Uterus (tissue), 4 donors: ENCODE results near the gene KLF13. TPM values are rescaled to one million over a fixed set of nuclear protein-coding genes. Genes with fewer than 3 reads are reported as not detected.

ENCODE experiments used
- DNase-seq, 2 donors: peaks; one replicate each; pipeline ENCODE4 v3.0.0-alpha.2; 2019 to 2020
- H3K27ac ChIP-seq, 2 donors: fragments of 200-600 bp; sonication (generic); 1 replicate in 1 of 2; 2 replicates in 1 of 2; pipeline ENCODE4 v1.5.1; 2016 to 2018
- H3K27me3 ChIP-seq, 2 donors: fragments of 200-600 bp; sonication (generic); one replicate each; pipeline ENCODE4 v1.5.1; 2018 to 2019; ENCODE audit warnings: control low read depth in 1 of 2
- H3K36me3 ChIP-seq, 2 donors: fragments of 200-600 bp; sonication (generic); one replicate each; pipeline ENCODE4 v1.5.1; 2019; ENCODE audit warnings: control low read depth in 1 of 2
- H3K4me1 ChIP-seq, 2 donors: fragments of 200-600 bp; sonication (generic); one replicate each; pipeline ENCODE4 v1.5.1; 2018 to 2019; ENCODE audit warnings: control low read depth in 1 of 2
- H3K4me3 ChIP-seq, 2 donors: fragments of 200-600 bp; sonication (generic); 1 replicate in 1 of 2; 2 replicates in 1 of 2; pipeline ENCODE4 v1.5.1; 2018 to 2019; ENCODE audit warnings: mild to moderate bottlenecking in 1 of 2
- H3K9me3 ChIP-seq, 2 donors: fragments of 200-600 bp; sonication (generic); one replicate each; pipeline ENCODE4 v1.5.1; 2019; ENCODE audit warnings: control low read depth in 1 of 2
- POLR2A ChIP-seq, 2 donors: fragments of 450-650 bp; IDR thresholded peaks; one replicate each; pipeline ENCODE4 v1.6.1; 2016; ENCODE audit warnings: antibody characterized with exemption in 2 of 2, mild to moderate bottlenecking in 1 of 2, moderate library complexity in 1 of 2
- intact Hi-C: fragments of 100-400 bp; cut with DNase I; formaldehyde crosslinking; loops from one replicate; pipeline ENCODE4 v1.15.1; 2023; ENCODE audit warnings: low total_unique reads
- total RNA-seq, 4 donors: library from RNA; depleted of rRNA in 3 of 4; stranded (reverse); fragments of >200 nt in 3 of 4; gene quantifications; one replicate each; pipeline versions ENCODE4 v1.1.0 to v1.2.4, GENCODE V29; 2014 to 2023
- TF ChIP-seq, protein P1 (sequence below), 4 experiments: fragments of 200-600 bp in 2 of 4; fragments of 450-650 bp in 2 of 4; sonication (generic) in 2 of 4; IDR thresholded peaks; one replicate each; pipeline ENCODE4 v1.5.1; 2016 to 2019; ENCODE audit warnings: antibody characterized with exemption in 4 of 4, mild to moderate bottlenecking in 2 of 4, moderate library complexity in 1 of 4
- donor health status: DM: yes; HTN: yes; CAD: no.

Gene KLF13
- total RNA-seq, 4 donors from 2014 or later: 20.2 to 58.8 (median 25.7) TPM

DNA sequence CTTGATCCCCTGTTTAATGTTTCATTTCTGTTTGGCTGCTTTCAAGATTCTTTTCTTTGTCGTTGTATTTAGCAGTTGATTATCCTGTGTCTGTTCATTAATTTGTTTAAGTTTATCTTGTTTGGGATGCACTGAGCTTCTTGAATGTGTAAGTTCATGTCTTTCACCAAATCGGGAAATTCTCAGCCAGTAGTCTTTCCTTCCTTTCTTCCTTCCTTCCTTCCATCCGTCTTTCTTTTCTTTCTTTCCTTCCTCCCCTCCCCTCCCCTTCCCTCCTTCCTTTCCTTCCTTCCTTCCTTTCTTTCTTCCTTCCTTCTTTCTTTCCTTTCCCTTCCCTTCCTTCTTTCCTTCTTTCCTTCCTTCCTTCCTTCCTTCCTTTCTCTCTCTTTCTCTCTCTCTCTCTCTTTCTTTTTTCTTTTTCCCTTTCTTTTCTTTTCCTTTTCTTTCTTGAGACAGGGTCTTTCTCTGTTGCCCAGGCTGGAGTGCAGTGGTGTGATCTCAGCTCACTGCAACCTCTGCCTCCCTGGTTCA lies 35.5 kb upstream of the KLF13 start:
- no peak overlapping the region for H3K27ac ChIP-seq
- DNase-seq: no peak
- no peak overlapping the region for H3K4me3 ChIP-seq
- H3K9me3 ChIP-seq: no peaks in the 10 kb centered on the region
- H3K36me3 ChIP-seq: no peaks in the 10 kb centered on the region
- intact Hi-C loops: no loop called here
- H3K4me1 ChIP-seq: no peaks in the 10 kb centered on the region
- TF ChIP-seq, protein P1, sequence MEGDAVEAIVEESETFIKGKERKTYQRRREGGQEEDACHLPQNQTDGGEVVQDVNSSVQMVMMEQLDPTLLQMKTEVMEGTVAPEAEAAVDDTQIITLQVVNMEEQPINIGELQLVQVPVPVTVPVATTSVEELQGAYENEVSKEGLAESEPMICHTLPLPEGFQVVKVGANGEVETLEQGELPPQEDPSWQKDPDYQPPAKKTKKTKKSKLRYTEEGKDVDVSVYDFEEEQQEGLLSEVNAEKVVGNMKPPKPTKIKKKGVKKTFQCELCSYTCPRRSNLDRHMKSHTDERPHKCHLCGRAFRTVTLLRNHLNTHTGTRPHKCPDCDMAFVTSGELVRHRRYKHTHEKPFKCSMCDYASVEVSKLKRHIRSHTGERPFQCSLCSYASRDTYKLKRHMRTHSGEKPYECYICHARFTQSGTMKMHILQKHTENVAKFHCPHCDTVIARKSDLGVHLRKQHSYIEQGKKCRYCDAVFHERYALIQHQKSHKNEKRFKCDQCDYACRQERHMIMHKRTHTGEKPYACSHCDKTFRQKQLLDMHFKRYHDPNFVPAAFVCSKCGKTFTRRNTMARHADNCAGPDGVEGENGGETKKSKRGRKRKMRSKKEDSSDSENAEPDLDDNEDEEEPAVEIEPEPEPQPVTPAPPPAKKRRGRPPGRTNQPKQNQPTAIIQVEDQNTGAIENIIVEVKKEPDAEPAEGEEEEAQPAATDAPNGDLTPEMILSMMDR (IDR thresholded peaks at IDR 0.05): no peak
- no peak for TF ChIP-seq POLR2A (IDR thresholded peaks at IDR 0.05)
- no peaks in the 10 kb centered on the region for H3K27me3 ChIP-seq

DNA sequence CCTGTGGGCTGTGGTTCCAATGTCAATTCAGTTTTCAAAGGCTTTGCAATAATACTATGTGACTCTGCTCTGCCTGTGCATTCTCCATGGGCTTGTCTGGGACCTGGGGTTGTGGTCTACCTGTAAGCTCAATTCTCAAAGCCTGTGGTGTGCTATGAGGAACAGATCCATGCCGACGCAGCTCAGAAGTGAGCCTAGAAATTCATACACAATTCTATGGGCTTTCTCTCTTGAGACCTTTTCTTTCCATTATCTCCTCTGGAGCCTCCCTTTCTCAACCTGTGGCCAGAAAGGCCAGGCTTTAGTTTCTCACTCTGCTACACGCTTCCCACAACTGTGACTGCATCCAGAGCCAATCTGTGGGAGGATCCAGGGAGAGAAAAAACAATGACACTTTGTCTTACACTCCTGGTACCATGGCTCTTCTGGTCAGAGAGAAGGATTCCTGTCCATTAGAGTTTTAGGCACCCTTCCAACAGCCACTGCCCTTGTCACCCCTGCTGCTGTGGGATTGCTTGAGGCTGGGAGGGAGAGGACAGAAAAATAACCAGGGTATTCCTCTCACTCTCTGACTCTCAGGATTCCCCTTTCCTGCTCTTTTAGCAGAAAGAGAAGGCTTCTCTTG lies 34.1 kb upstream of the KLF13 start:
- intact Hi-C loops: no loop called here
- Histone ChIP-seq H3K27me3 (no peaks in the 10 kb centered on the region), H3K4me3 (no peak overlapping the region), H3K4me1 (no peaks in the 10 kb centered on the region), H3K9me3 (no peaks in the 10 kb centered on the region), H3K27ac (no peak overlapping the region), H3K36me3 (no peaks in the 10 kb centered on the region)
- no peak for DNase-seq
- TF ChIP-seq, protein P1 (IDR thresholded peaks at IDR 0.05): no peak
- no peak for TF ChIP-seq POLR2A (IDR thresholded peaks at IDR 0.05)

DNA sequence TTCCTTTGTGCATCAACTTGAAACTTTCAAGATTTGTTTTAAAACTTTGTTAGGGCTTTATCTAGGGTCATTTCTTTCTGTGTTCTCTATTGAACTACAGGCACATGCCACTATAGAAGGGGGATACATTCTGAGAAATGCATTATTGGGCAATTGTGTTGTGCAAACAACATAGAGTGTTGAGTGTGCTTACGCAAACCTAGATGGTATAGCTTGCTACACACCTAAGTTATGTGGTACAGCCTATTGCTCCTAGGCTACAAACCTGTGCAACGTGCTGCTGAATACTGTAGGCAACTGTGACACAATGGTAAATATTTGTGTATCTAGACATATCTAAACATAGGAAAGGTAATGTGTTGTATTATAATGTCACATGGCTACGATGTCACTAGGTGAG lies 33.0 kb upstream of the KLF13 start:
- Histone ChIP-seq H3K9me3 (no peaks in the 10 kb centered on the region), H3K4me3 (no peak overlapping the region), H3K27me3 (no peaks in the 10 kb centered on the region), H3K27ac (no peak overlapping the region), H3K36me3 (no peaks in the 10 kb centered on the region), H3K4me1 (no peaks in the 10 kb centered on the region)
- intact Hi-C loops: no loop called here
- TF ChIP-seq, protein P1 (IDR thresholded peaks at IDR 0.05): no peak
- TF ChIP-seq POLR2A (IDR thresholded peaks at IDR 0.05): no peak
- no peak for DNase-seq

DNA sequence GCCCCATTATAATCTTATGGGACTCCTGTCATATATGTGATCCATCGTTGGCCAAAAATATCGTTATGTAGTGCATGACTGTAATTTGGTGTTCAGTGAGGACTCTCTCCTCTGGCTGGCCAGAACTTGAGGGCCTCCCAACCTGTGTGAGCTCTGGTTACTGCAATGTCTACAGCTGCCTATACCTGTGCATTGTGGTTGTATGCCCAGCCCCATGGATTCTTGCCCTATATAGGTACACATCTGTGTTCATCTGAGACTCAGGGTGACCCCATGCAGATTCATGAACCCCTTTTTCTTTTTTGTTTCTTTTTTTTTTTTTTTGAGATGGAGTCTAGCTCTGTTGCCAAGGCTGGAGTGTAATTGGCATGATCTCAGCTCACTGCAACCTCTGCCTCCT lies 32.6 kb upstream of the KLF13 start:
- DNase-seq: no peak
- Histone ChIP-seq H3K4me3 (no peak overlapping the region), H3K27me3 (no peaks in the 10 kb centered on the region), H3K27ac (no peak overlapping the region), H3K36me3 (no peaks in the 10 kb centered on the region), H3K9me3 (no peaks in the 10 kb centered on the region), H3K4me1 (no peaks in the 10 kb centered on the region)
- intact Hi-C loops: no loop called here
- TF ChIP-seq POLR2A (IDR thresholded peaks at IDR 0.05): no peak
- TF ChIP-seq, protein P1 (IDR thresholded peaks at IDR 0.05): no peak

DNA sequence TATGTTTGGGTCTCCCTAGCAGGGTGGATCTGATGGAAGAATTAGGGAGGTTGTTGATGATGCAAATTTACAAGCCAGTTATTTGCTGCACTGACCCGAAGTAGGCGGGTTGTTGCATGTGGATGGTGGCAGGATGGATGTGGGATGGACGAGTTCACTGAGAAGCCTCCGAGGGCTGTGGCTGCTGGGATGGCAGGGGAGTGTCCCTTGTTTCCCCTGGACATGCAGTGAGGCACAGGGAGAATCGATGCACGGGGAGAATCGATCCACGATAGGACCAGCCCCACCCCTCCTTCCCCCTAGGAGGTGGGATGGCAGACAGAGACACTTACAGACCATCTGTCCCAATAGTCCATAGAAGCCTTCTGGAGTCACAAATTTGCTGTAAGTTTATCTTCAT lies 31.0 kb upstream of the KLF13 start:
- intact Hi-C loops: no loop called here
- Histone ChIP-seq H3K36me3 (no peaks in the 10 kb centered on the region), H3K9me3 (no peaks in the 10 kb centered on the region), H3K27ac (no peak overlapping the region), H3K4me3 (no peak overlapping the region), H3K27me3 (no peaks in the 10 kb centered on the region), H3K4me1 (no peaks in the 10 kb centered on the region)
- DNase-seq: no peak
- no peak for TF ChIP-seq POLR2A (IDR thresholded peaks at IDR 0.05)
- TF ChIP-seq, protein P1 (IDR thresholded peaks at IDR 0.05): no peak
